Activated naive CD4-positive, alpha-beta T cell treated with anti-CD3 and anti-CD28 coated beads for 36 hours (primary cell): ENCODE data around the gene ZNF613. TPM values are rescaled to one million over a fixed set of nuclear protein-coding genes. Genes with fewer than 3 reads are reported as not detected.
"Not testable (repeated sequence)": the region's sequence is repeated elsewhere in the genome, so short reads cannot be mapped to it uniquely, and the experiment has no call there.

Experiments used
- CTCF ChIA-PET: fragments of 350-600 bp; sonication (Branson Sonifier 250); formaldehyde crosslinking; loops from one replicate; lab custom pipeline; 2021; ENCODE audit warnings: antibody characterized with exemption; lab: Charles Lee
- DNase-seq: peaks from one replicate; pipeline ENCODE4 v3.0.0-alpha.2; 2020
- H3K27ac Mint-ChIP-seq: one replicate; pipeline ENCODE4 v1.8.0; 2021; ENCODE audit warnings: mild to moderate bottlenecking, mixed read lengths
- H3K27me3 Mint-ChIP-seq: one replicate; pipeline ENCODE4 v1.8.0; 2021; ENCODE audit warnings: low read depth, mixed read lengths
- H3K36me3 Mint-ChIP-seq: one replicate; pipeline ENCODE4 v1.8.0; 2021; ENCODE audit warnings: low read depth, mixed read lengths
- H3K4me1 Mint-ChIP-seq: one replicate; pipeline ENCODE4 v1.8.0; 2021; ENCODE audit warnings: low read depth, mixed read lengths
- H3K4me3 Mint-ChIP-seq: one replicate; pipeline ENCODE4 v1.8.0; 2021; ENCODE audit warnings: mild to moderate bottlenecking, moderate library complexity, mixed read lengths
- H3K9me3 Mint-ChIP-seq: one replicate; pipeline ENCODE4 v1.8.0; 2021; ENCODE audit warnings: mixed read lengths
- intact Hi-C: fragments of 100-400 bp; cut with micrococcal nuclease; formaldehyde crosslinking; loops from one replicate; pipeline ENCODE4 v1.15.1; 2023
- total RNA-seq, 2 experiments: library from RNA; stranded (reverse); gene quantifications; one replicate each; pipeline ENCODE4 v1.2.3, GENCODE V29; 2021

The ZNF613 gene
- total RNA-seq, 2 experiments from 2014 or later, result 2.0 to 3.1 TPM

GRCh38 chr19:51946602-51947001, 19.3 kb downstream of the ZNF613 start:
- no peaks in the 10 kb centered on the region for H3K4me1 Mint-ChIP-seq
- no peaks in the 10 kb centered on the region for H3K27me3 Mint-ChIP-seq
- H3K4me3 Mint-ChIP-seq, result no peak overlapping the region
- H3K27ac Mint-ChIP-seq, result no peak overlapping the region
- intact Hi-C loops, result no loop called here
- H3K36me3 Mint-ChIP-seq, result peaks cover 62% of the 10 kb centered on the region
- CTCF ChIA-PET, result no interaction called here
- no peak for DNase-seq
- peaks cover 83% of the 10 kb centered on the region for H3K9me3 Mint-ChIP-seq

- peaks cover 71% of the 10 kb centered on the region for H3K9me3 Mint-ChIP-seq
- no peak overlapping the region for H3K4me3 Mint-ChIP-seq
- CTCF ChIA-PET, result interaction anchor here (0.8 kb wide), 1 partner anchor 13 kb away, joined by 3 read pairs; no protein-coding TSS in a partner anchor
- H3K27me3 Mint-ChIP-seq, result no peaks in the 10 kb centered on the region
- DNase-seq, result no peak
- H3K4me1 Mint-ChIP-seq, result no peaks in the 10 kb centered on the region
- intact Hi-C loops, result no loop called here
- peaks cover 47% of the 10 kb centered on the region for H3K36me3 Mint-ChIP-seq
- no peak overlapping the region for H3K27ac Mint-ChIP-seq
These were observed 21.7 kb downstream of the ZNF613 start for GRCh38 chr19:51948975-51949374.

- intact Hi-C loops, DNase-seq, H3K4me1 Mint-ChIP-seq, H3K27ac Mint-ChIP-seq, H3K4me3 Mint-ChIP-seq, H3K27me3 Mint-ChIP-seq, CTCF ChIA-PET: not testable (repeated sequence)
- Mint-ChIP-seq H3K9me3 (peaks cover 52% of the 10 kb centered on the region), H3K36me3 (peaks cover 40% of the 10 kb centered on the region)
These were observed 30.6 kb downstream of the ZNF613 start for GRCh38 chr19:51957846-51958245.

- CTCF ChIA-PET, result no interaction called here
- H3K4me1 Mint-ChIP-seq, result no peaks in the 10 kb centered on the region
- H3K4me3 Mint-ChIP-seq, result no peak overlapping the region
- intact Hi-C loops, result no loop called here
- no peaks in the 10 kb centered on the region for H3K27me3 Mint-ChIP-seq
- no peak overlapping the region for H3K27ac Mint-ChIP-seq
- H3K36me3 Mint-ChIP-seq, result peaks cover 54% of the 10 kb centered on the region
- H3K9me3 Mint-ChIP-seq, result peaks cover 65% of the 10 kb centered on the region
- no peak for DNase-seq
These were observed 32.5 kb downstream of the ZNF613 start for GRCh38 chr19:51959791-51960190.

GRCh38 chr19:51960621-51961233, 33.5 kb downstream of the ZNF613 start:
- H3K27ac Mint-ChIP-seq, H3K4me1 Mint-ChIP-seq, H3K27me3 Mint-ChIP-seq, H3K4me3 Mint-ChIP-seq, intact Hi-C loops, DNase-seq, CTCF ChIA-PET: not testable (repeated sequence)
- H3K36me3 Mint-ChIP-seq, result peaks cover 60% of the 10 kb centered on the region
- peaks cover 70% of the 10 kb centered on the region for H3K9me3 Mint-ChIP-seq

- Mint-ChIP-seq H3K36me3 (peaks cover 77% of the 10 kb centered on the region), H3K4me1 (no peaks in the 10 kb centered on the region), H3K9me3 (peaks cover 60% of the 10 kb centered on the region), H3K27me3 (no peaks in the 10 kb centered on the region), H3K4me3 (no peak overlapping the region), H3K27ac (no peak overlapping the region)
- DNase-seq, result no peak
- intact Hi-C loops, result no loop called here
- CTCF ChIA-PET, result no interaction called here
These were observed 38.3 kb downstream of the ZNF613 start for GRCh38 chr19:51965583-51965982.

GRCh38 chr19:51970718-51971117, 43.4 kb downstream of the ZNF613 start:
- H3K4me1 Mint-ChIP-seq, result no peaks in the 10 kb centered on the region
- CTCF ChIA-PET, result no interaction called here
- DNase-seq, result no peak
- no peak overlapping the region for H3K27ac Mint-ChIP-seq
- intact Hi-C loops, result no loop called here
- no peak overlapping the region for H3K4me3 Mint-ChIP-seq
- H3K27me3 Mint-ChIP-seq, result no peaks in the 10 kb centered on the region
- peaks cover 54% of the 10 kb centered on the region for H3K9me3 Mint-ChIP-seq
- H3K36me3 Mint-ChIP-seq, result peaks cover 81% of the 10 kb centered on the region

- no peaks in the 10 kb centered on the region for H3K27me3 Mint-ChIP-seq
- peaks cover 78% of the 10 kb centered on the region for H3K36me3 Mint-ChIP-seq
- CTCF ChIA-PET, result no interaction called here
- peak; percentile 23 for DNase-seq
- no peak overlapping the region for H3K4me3 Mint-ChIP-seq
- H3K4me1 Mint-ChIP-seq, result no peaks in the 10 kb centered on the region
- intact Hi-C loops, result no loop called here
- H3K27ac Mint-ChIP-seq, result no peak overlapping the region
- H3K9me3 Mint-ChIP-seq, result peaks cover 57% of the 10 kb centered on the region
These were observed 44.4 kb downstream of the ZNF613 start for GRCh38 chr19:51971624-51972023.

- intact Hi-C loops, DNase-seq, H3K4me3 Mint-ChIP-seq, H3K4me1 Mint-ChIP-seq, CTCF ChIA-PET, H3K27me3 Mint-ChIP-seq, H3K27ac Mint-ChIP-seq: not testable (repeated sequence)
- peaks cover 70% of the 10 kb centered on the region for H3K9me3 Mint-ChIP-seq
- peaks cover 86% of the 10 kb centered on the region for H3K36me3 Mint-ChIP-seq
These were observed 48.5 kb downstream of the ZNF613 start for GRCh38 chr19:51975787-51976186.

GRCh38 chr19:51976852-51977251, 49.6 kb downstream of the ZNF613 start:
- Mint-ChIP-seq H3K9me3 (peaks cover 66% of the 10 kb centered on the region), H3K4me1 (no peaks in the 10 kb centered on the region), H3K4me3 (no peak overlapping the region), H3K27ac (no peak overlapping the region), H3K27me3 (no peaks in the 10 kb centered on the region), H3K36me3 (peaks cover 85% of the 10 kb centered on the region)
- intact Hi-C loops, result no loop called here
- no peak for DNase-seq
- CTCF ChIA-PET, result no interaction called here

GRCh38 chr19:51977346-51977745, 50.1 kb downstream of the ZNF613 start:
- Mint-ChIP-seq H3K36me3 (peaks cover 83% of the 10 kb centered on the region), H3K4me1 (no peaks in the 10 kb centered on the region), H3K27me3 (no peaks in the 10 kb centered on the region), H3K9me3 (peaks cover 67% of the 10 kb centered on the region), H3K4me3 (no peak overlapping the region), H3K27ac (no peak overlapping the region)
- DNase-seq, result no peak
- intact Hi-C loops, result no loop called here
- CTCF ChIA-PET, result no interaction called here

- peaks cover 73% of the 10 kb centered on the region for H3K9me3 Mint-ChIP-seq
- no peaks in the 10 kb centered on the region for H3K27me3 Mint-ChIP-seq
- intact Hi-C loops, result no loop called here
- DNase-seq, result no peak
- no peak overlapping the region for H3K4me3 Mint-ChIP-seq
- H3K36me3 Mint-ChIP-seq, result peaks cover 83% of the 10 kb centered on the region
- CTCF ChIA-PET, result no interaction called here
- no peak overlapping the region for H3K27ac Mint-ChIP-seq
- no peaks in the 10 kb centered on the region for H3K4me1 Mint-ChIP-seq
These were observed 51.6 kb downstream of the ZNF613 start for GRCh38 chr19:51978882-51979281.

GRCh38 chr19:51980116-51980736, 53.0 kb downstream of the ZNF613 start:
- CTCF ChIA-PET, result no interaction called here
- Mint-ChIP-seq H3K9me3 (peaks cover 65% of the 10 kb centered on the region), H3K4me3 (no peak overlapping the region), H3K27me3 (no peaks in the 10 kb centered on the region), H3K4me1 (peaks cover 2% of the 10 kb centered on the region), H3K36me3 (peaks cover 71% of the 10 kb centered on the region), H3K27ac (no peak overlapping the region)
- DNase-seq, result no peak
- intact Hi-C loops, result no loop called here
